Measurements from ENCODE around the gene OR2V2. TPM values are rescaled to one million over a fixed set of nuclear protein-coding genes. Genes with fewer than 3 reads are reported as not detected.

OR2V2 gene
- total and polyA plus RNA-seq, 2 donors (not counting 1 experiment from before 2014, with no cell fraction given): not detected

DNA sequence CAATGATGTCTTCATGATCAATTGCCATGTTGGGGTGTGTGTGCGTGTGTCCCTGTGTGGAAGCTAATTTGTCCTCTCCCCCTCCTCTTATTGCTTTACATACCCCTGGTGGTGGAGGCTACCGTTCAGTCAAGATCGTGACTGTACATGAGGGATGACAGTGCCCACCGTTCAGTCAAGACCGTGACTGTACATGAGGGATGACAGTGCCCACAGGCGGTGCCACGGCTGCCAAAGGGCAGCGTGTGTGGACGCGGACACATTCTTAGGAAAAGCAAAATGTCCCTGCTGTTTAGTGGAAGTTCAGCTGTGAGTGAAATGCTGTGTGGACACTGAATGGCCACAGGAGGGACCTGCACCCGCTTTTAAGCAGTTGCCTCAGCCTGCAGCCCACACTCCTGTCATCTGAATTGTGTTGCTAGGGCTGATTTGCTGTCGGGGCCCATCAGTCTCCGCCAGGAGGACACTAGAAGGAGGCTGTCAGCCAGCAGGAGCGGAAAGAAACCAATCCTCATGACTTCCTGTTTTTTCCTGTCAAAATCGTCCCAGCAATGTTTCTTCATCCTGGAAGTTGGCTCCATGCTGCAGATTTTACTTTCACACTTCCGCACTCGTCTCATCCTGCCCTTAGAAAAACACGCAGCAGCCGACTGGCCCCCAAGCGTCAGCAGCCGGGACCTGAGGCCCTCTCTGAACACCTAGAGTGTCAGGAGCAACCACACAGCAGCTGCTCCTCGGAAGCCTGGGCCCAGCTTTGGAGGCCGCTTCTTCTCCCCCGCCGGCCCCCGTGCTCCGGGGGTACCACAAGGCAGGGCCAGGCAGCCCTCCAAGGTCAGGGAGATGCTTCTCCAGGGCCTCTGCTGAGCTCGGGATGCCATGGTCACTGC is 25.5 kb upstream of the OR2V2 start:
- no peaks in the 10 kb centered on the region for H3K79me2 ChIP-seq (ENCODE audit: control insufficient read depth, insufficient read depth, low read length)
- no peaks in the 10 kb centered on the region for H3K4me1 ChIP-seq (ENCODE audit: control insufficient read depth in 2 of 2, insufficient read depth in 2 of 2, low read length in 2 of 2)
- peaks cover 70% of the 10 kb centered on the region for H3K27me3 Mint-ChIP-seq
- CTCF ChIA-PET: no interaction called here
- peaks cover 0 to 3% (median 0%) of the 10 kb centered on the region in 3 donors for H3K9me3 ChIP-seq (ENCODE audit: control extremely low read depth in 1 of 3, control insufficient read depth in 2 of 3, insufficient read depth in 1 of 3, low read length in 2 of 3)
- intact Hi-C loops (cut with micrococcal nuclease): no loop called here
- TF ChIP-seq EZH2 (IDR thresholded peaks at IDR 0.05; ENCODE audit: borderline replicate concordance, insufficient read depth, low read depth, low read length, poor library complexity, severe bottlenecking): no peak
- no peak overlapping the region for H3K4me3 Mint-ChIP-seq
- 58% methylated on average over 28 of the region's 28 CpGs for WGBS (ENCODE audit: insufficient coverage)
- peaks cover 0 to 29% (median 10%) of the 10 kb centered on the region in 4 experiments for H3K27me3 ChIP-seq (replicated peaks in 1 of 4; ENCODE audit: control extremely low read depth in 1 of 4, control insufficient read depth in 3 of 4, insufficient read depth in 4 of 4, low read length in 3 of 4)
- no peak overlapping the region for H3K27ac Mint-ChIP-seq
- H3K9me3 Mint-ChIP-seq (ENCODE audit: insufficient read depth): no peaks in the 10 kb centered on the region
- no peak overlapping the region for H3K9ac ChIP-seq (ENCODE audit: low read length)
- DNase-seq: no peak
- H3K27ac ChIP-seq (ENCODE audit: low read length in 2 of 2): no peak overlapping the region
- no peak overlapping the region for H2AFZ ChIP-seq (ENCODE audit: insufficient read depth, low read depth, low read length, poor library complexity, severe bottlenecking)
- H3K4me2 ChIP-seq (replicated peaks; ENCODE audit: low read depth, low read length, poor library complexity, severe bottlenecking): no peak overlapping the region
- ATAC-seq (ENCODE audit: low read depth): no peak
- H4K20me1 ChIP-seq (ENCODE audit: control insufficient read depth, insufficient read depth, low read length, poor library complexity, severe bottlenecking): no peaks in the 10 kb centered on the region
- no peaks in the 10 kb centered on the region for H3K36me3 ChIP-seq (replicated peaks in 1 of 2; ENCODE audit: control extremely low read depth in 1 of 2, control insufficient read depth in 1 of 2, extremely low read depth in 1 of 2, insufficient read depth in 2 of 2, low read length in 1 of 2)
- no peak overlapping the region for H3K4me3 ChIP-seq (ENCODE audit: control extremely low read depth in 1 of 5, extremely low read depth in 1 of 5, insufficient read depth in 1 of 5, low read depth in 2 of 5, low read length in 4 of 5)
- H3K4me1 Mint-ChIP-seq: no peaks in the 10 kb centered on the region
- POLR2A ChIA-PET: no interaction called here

DNA sequence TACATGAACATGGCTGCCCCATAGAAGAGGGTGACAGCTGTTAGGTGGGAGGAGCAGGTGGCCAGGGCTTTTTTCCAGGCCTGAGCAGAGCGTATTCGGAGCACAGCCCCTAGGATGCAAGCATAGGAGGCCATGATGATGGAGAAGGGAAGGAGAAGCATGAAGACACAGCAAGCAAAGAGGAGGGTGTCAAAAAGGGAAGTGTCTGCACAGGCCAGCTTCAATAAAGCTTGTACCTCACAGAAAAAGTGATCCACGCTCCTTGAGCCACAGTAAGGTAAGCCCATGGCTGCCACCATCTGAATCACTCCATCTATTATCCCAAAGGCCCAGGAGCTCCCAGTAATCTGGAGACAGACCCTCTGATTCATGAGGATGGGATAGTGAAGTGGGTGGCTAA is 22.9 kb upstream of the OR2V2 start:
- Mint-ChIP-seq H3K9me3 (ENCODE audit: insufficient read depth) (no peaks in the 10 kb centered on the region), H3K27me3 (peaks cover 65% of the 10 kb centered on the region), H3K27ac (no peak overlapping the region), H3K4me1 (peaks cover 2% of the 10 kb centered on the region), H3K4me3 (no peak overlapping the region)
- ChIA-PET POLR2A (no interaction called here), CTCF (no interaction called here)
- no peaks in the 10 kb centered on the region for H3K79me2 ChIP-seq (ENCODE audit: control insufficient read depth, insufficient read depth, low read length)
- ATAC-seq (ENCODE audit: low read depth) (no peak), DNase-seq (no peak)
- WGBS (ENCODE audit: insufficient coverage): 76% methylated on average over 2 of the region's 3 CpGs
- H3K27me3 ChIP-seq (replicated peaks in 1 of 4; ENCODE audit: control extremely low read depth in 1 of 4, control insufficient read depth in 3 of 4, insufficient read depth in 4 of 4, low read length in 3 of 4): peaks cover 0 to 35% (median 10%) of the 10 kb centered on the region in 4 experiments
- no peaks in the 10 kb centered on the region for H4K20me1 ChIP-seq (ENCODE audit: control insufficient read depth, insufficient read depth, low read length, poor library complexity, severe bottlenecking)
- no peaks in the 10 kb centered on the region for H3K4me1 ChIP-seq (ENCODE audit: control insufficient read depth in 2 of 2, insufficient read depth in 2 of 2, low read length in 2 of 2)
- peaks cover 0 to 9% (median 0%) of the 10 kb centered on the region in 3 donors for H3K9me3 ChIP-seq (ENCODE audit: control extremely low read depth in 1 of 3, control insufficient read depth in 2 of 3, insufficient read depth in 1 of 3, low read length in 2 of 3)
- no peak overlapping the region for H3K4me3 ChIP-seq (ENCODE audit: control extremely low read depth in 1 of 5, extremely low read depth in 1 of 5, insufficient read depth in 1 of 5, low read depth in 2 of 5, low read length in 4 of 5)
- intact Hi-C loops (cut with micrococcal nuclease): no loop called here
- H3K4me2 ChIP-seq (replicated peaks; ENCODE audit: low read depth, low read length, poor library complexity, severe bottlenecking): no peak overlapping the region
- H2AFZ ChIP-seq (ENCODE audit: insufficient read depth, low read depth, low read length, poor library complexity, severe bottlenecking): no peak overlapping the region
- no peaks in the 10 kb centered on the region for H3K36me3 ChIP-seq (replicated peaks in 1 of 2; ENCODE audit: control extremely low read depth in 1 of 2, control insufficient read depth in 1 of 2, extremely low read depth in 1 of 2, insufficient read depth in 2 of 2, low read length in 1 of 2)
- H3K9ac ChIP-seq (ENCODE audit: low read length): no peak overlapping the region
- H3K27ac ChIP-seq (ENCODE audit: low read length in 2 of 2): no peak overlapping the region
- TF ChIP-seq, protein P1, sequence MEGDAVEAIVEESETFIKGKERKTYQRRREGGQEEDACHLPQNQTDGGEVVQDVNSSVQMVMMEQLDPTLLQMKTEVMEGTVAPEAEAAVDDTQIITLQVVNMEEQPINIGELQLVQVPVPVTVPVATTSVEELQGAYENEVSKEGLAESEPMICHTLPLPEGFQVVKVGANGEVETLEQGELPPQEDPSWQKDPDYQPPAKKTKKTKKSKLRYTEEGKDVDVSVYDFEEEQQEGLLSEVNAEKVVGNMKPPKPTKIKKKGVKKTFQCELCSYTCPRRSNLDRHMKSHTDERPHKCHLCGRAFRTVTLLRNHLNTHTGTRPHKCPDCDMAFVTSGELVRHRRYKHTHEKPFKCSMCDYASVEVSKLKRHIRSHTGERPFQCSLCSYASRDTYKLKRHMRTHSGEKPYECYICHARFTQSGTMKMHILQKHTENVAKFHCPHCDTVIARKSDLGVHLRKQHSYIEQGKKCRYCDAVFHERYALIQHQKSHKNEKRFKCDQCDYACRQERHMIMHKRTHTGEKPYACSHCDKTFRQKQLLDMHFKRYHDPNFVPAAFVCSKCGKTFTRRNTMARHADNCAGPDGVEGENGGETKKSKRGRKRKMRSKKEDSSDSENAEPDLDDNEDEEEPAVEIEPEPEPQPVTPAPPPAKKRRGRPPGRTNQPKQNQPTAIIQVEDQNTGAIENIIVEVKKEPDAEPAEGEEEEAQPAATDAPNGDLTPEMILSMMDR (IDR thresholded peaks at IDR 0.05): no peak
- TF ChIP-seq EZH2 (IDR thresholded peaks at IDR 0.05; ENCODE audit: borderline replicate concordance, insufficient read depth, low read depth, low read length, poor library complexity, severe bottlenecking): no peak

Data from B cell (primary cell).